SK-N-MC (cell line): ENCODE data around the gene RASGRP1.

ENCODE experiments used
- EZH2 ChIP-seq: fragments of 200-600 bp; sonication (generic); IDR thresholded peaks from one replicate; pipeline ENCODE4 v1.6.1; 2017; ENCODE audit warnings: antibody characterized with exemption
- POLR2AphosphoS5 ChIP-seq: IDR thresholded peaks from 2 replicates; pipeline ENCODE4 v1.6.1; 2012; ENCODE audit warnings: mild to moderate bottlenecking, low read depth, low read length, borderline replicate concordance

DNA sequence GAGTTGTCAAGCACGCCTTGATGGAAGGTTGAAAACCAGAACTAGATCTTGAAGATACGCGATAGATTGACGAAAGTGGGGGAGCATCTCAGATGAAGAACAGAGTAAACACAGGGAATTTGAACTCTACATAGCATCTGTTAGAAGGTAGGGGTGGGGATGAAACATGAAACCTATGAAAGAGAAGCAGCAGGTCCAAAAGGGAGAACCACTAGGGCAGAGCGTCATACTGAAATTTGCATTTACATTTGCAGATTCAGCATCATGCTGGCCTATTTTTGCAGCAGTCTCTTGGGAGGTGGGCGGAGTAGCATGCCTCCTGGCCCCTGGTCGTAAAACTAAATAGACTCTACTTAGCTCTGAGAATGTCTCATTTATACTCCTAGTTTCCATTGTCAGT lies 46.1 kb upstream of the RASGRP1 start:
- TF ChIP-seq EZH2 = no peak
- TF ChIP-seq POLR2AphosphoS5 = no peak
